Uterus (tissue), 4 donors: ENCODE measurements around the gene CCDC182. TPM values are rescaled to one million over a fixed set of nuclear protein-coding genes. Genes with fewer than 3 reads are reported as not detected.

Experiments
- DNase-seq, 2 donors: peaks; one replicate each; pipeline ENCODE4 v3.0.0-alpha.2; 2019 to 2020
- H3K27ac ChIP-seq, 2 donors: fragments of 200-600 bp; sonication (generic); 1 replicate in 1 of 2; 2 replicates in 1 of 2; pipeline ENCODE4 v1.5.1; 2016 to 2018
- H3K27me3 ChIP-seq, 2 donors: fragments of 200-600 bp; sonication (generic); one replicate each; pipeline ENCODE4 v1.5.1; 2018 to 2019; ENCODE audit warnings: control low read depth in 1 of 2
- H3K36me3 ChIP-seq, 2 donors: fragments of 200-600 bp; sonication (generic); one replicate each; pipeline ENCODE4 v1.5.1; 2019; ENCODE audit warnings: control low read depth in 1 of 2
- H3K4me1 ChIP-seq, 2 donors: fragments of 200-600 bp; sonication (generic); one replicate each; pipeline ENCODE4 v1.5.1; 2018 to 2019; ENCODE audit warnings: control low read depth in 1 of 2
- H3K4me3 ChIP-seq, 2 donors: fragments of 200-600 bp; sonication (generic); 1 replicate in 1 of 2; 2 replicates in 1 of 2; pipeline ENCODE4 v1.5.1; 2018 to 2019; ENCODE audit warnings: mild to moderate bottlenecking in 1 of 2
- H3K9me3 ChIP-seq, 2 donors: fragments of 200-600 bp; sonication (generic); one replicate each; pipeline ENCODE4 v1.5.1; 2019; ENCODE audit warnings: control low read depth in 1 of 2
- POLR2A ChIP-seq, 2 donors: fragments of 450-650 bp; IDR thresholded peaks; one replicate each; pipeline ENCODE4 v1.6.1; 2016; ENCODE audit warnings: antibody characterized with exemption in 2 of 2, mild to moderate bottlenecking in 1 of 2, moderate library complexity in 1 of 2
- intact Hi-C: fragments of 100-400 bp; cut with DNase I; formaldehyde crosslinking; loops from one replicate; pipeline ENCODE4 v1.15.1; 2023; ENCODE audit warnings: low total_unique reads
- total RNA-seq, 4 donors: library from RNA; depleted of rRNA in 3 of 4; stranded (reverse); fragments of >200 nt in 3 of 4; gene quantifications; one replicate each; pipeline versions ENCODE4 v1.1.0 to v1.2.4, GENCODE V29; 2014 to 2023
- TF ChIP-seq, protein P1 (sequence below), 4 experiments: fragments of 200-600 bp in 2 of 4; fragments of 450-650 bp in 2 of 4; sonication (generic) in 2 of 4; IDR thresholded peaks; one replicate each; pipeline ENCODE4 v1.5.1; 2016 to 2019; ENCODE audit warnings: antibody characterized with exemption in 4 of 4, mild to moderate bottlenecking in 2 of 4, moderate library complexity in 1 of 4
- donor health status: DM: yes; HTN: yes; CAD: no.

CCDC182 gene
- total RNA-seq, 4 donors from 2014 or later = not detected

DNA sequence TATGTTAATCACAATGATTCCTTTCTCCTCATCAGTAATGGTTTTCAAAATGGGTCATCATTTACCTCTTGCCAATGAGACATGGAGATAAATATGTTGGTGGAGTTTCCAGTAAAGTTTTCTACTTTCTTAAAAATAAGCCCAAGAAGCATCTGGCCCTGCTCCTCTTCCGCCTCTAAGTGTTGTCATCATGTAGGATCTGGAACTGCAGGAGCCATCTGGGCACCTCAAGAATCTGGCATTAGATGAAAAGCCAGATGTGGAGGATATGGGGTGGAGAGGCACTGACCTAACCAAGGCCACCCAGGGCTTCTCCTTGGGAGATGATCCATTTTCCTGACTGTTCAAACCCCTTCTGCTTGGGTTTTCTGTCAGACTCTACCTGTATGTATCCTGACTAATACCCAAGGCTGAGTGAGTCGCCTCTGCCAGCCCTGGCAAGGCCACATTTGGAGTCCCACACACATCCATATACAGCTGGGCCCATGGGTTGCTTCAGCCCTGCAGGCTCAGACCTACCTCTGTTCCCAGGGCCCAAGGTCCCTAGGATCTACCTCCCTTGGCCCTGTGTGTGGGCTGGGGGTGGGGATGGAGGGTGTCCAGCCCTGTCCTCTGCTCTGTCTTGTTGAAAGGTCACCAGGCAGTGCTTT lies 24.6 kb downstream of the CCDC182 start:
- no peak overlapping the region for H3K27ac ChIP-seq
- H3K36me3 ChIP-seq = no peaks in the 10 kb centered on the region
- H3K27me3 ChIP-seq = no peaks in the 10 kb centered on the region
- TF ChIP-seq, protein P1, sequence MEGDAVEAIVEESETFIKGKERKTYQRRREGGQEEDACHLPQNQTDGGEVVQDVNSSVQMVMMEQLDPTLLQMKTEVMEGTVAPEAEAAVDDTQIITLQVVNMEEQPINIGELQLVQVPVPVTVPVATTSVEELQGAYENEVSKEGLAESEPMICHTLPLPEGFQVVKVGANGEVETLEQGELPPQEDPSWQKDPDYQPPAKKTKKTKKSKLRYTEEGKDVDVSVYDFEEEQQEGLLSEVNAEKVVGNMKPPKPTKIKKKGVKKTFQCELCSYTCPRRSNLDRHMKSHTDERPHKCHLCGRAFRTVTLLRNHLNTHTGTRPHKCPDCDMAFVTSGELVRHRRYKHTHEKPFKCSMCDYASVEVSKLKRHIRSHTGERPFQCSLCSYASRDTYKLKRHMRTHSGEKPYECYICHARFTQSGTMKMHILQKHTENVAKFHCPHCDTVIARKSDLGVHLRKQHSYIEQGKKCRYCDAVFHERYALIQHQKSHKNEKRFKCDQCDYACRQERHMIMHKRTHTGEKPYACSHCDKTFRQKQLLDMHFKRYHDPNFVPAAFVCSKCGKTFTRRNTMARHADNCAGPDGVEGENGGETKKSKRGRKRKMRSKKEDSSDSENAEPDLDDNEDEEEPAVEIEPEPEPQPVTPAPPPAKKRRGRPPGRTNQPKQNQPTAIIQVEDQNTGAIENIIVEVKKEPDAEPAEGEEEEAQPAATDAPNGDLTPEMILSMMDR (IDR thresholded peaks at IDR 0.05) = no peak
- TF ChIP-seq POLR2A (IDR thresholded peaks at IDR 0.05) = no peak
- intact Hi-C loops = no loop called here
- no peak for DNase-seq
- H3K9me3 ChIP-seq = no peaks in the 10 kb centered on the region
- no peaks in the 10 kb centered on the region for H3K4me1 ChIP-seq
- no peak overlapping the region for H3K4me3 ChIP-seq

- H3K27me3 ChIP-seq = no peaks in the 10 kb centered on the region
- no peak for DNase-seq
- intact Hi-C loops = no loop called here
- no peak for TF ChIP-seq POLR2A (IDR thresholded peaks at IDR 0.05)
- TF ChIP-seq, protein P1 (IDR thresholded peaks at IDR 0.05) = no peak
- no peak overlapping the region for H3K27ac ChIP-seq
- no peaks in the 10 kb centered on the region for H3K4me1 ChIP-seq
- no peaks in the 10 kb centered on the region for H3K9me3 ChIP-seq
- no peak overlapping the region for H3K4me3 ChIP-seq
- no peaks in the 10 kb centered on the region for H3K36me3 ChIP-seq
Observed at GRCh38 chr17:57718878-57719277, 26.2 kb downstream of the CCDC182 start.

GRCh38 chr17:57715981-57716380 lies 29.1 kb downstream of the CCDC182 start:
- Histone ChIP-seq H3K27me3 (no peaks in the 10 kb centered on the region), H3K27ac (no peak overlapping the region), H3K4me1 (no peaks in the 10 kb centered on the region), H3K36me3 (no peaks in the 10 kb centered on the region), H3K4me3 (no peak overlapping the region), H3K9me3 (no peaks in the 10 kb centered on the region)
- no peak for TF ChIP-seq POLR2A (IDR thresholded peaks at IDR 0.05)
- TF ChIP-seq, protein P1 (IDR thresholded peaks at IDR 0.05) = no peak
- no peak for DNase-seq
- intact Hi-C loops = no loop called here

- no peaks in the 10 kb centered on the region for H3K27me3 ChIP-seq
- intact Hi-C loops = no loop called here
- no peaks in the 10 kb centered on the region for H3K9me3 ChIP-seq
- no peak for DNase-seq
- H3K36me3 ChIP-seq = no peaks in the 10 kb centered on the region
- H3K4me1 ChIP-seq = no peaks in the 10 kb centered on the region
- no peak for TF ChIP-seq POLR2A (IDR thresholded peaks at IDR 0.05)
- TF ChIP-seq, protein P1 (IDR thresholded peaks at IDR 0.05) = no peak
- H3K27ac ChIP-seq = no peak overlapping the region
- no peak overlapping the region for H3K4me3 ChIP-seq
Observed at GRCh38 chr17:57714665-57715180, 30.4 kb downstream of the CCDC182 start.

DNA sequence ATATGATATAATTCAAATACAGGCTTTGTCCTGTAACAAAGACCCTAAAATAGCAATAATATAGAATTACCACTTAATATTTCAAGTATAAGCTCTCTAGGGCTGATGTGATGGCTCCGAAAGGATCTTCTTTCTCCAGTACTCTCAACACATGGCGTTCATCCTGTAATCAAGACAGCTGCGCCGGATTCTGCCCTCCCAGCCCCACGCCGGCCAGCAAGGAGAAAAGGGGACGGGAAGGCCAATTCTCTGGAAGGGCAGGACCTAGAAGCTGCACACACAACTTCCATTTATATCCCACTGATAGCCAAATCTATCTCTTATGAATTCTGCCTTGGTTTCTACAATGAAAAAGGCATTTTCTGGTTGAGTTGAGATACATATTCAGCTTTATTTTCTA lies 32.0 kb downstream of the CCDC182 start:
- no peak for DNase-seq
- intact Hi-C loops = no loop called here
- no peak overlapping the region for H3K4me3 ChIP-seq
- TF ChIP-seq, protein P1 (IDR thresholded peaks at IDR 0.05) = no peak
- no peak for TF ChIP-seq POLR2A (IDR thresholded peaks at IDR 0.05)
- H3K27me3 ChIP-seq = no peaks in the 10 kb centered on the region
- no peaks in the 10 kb centered on the region for H3K4me1 ChIP-seq
- no peaks in the 10 kb centered on the region for H3K36me3 ChIP-seq
- H3K9me3 ChIP-seq = no peaks in the 10 kb centered on the region
- H3K27ac ChIP-seq = no peak overlapping the region
